GM21390 (cell line): Measurements from ENCODE around the gene NRCAM.

Source experiments
- ATAC-seq: cut with Tn5 transposase; IDR thresholded peaks from one replicate; pipeline ENCODE4 v1.9.1; 2021; ENCODE audit not compliant: unreplicated experiment

Gene NRCAM

DNA sequence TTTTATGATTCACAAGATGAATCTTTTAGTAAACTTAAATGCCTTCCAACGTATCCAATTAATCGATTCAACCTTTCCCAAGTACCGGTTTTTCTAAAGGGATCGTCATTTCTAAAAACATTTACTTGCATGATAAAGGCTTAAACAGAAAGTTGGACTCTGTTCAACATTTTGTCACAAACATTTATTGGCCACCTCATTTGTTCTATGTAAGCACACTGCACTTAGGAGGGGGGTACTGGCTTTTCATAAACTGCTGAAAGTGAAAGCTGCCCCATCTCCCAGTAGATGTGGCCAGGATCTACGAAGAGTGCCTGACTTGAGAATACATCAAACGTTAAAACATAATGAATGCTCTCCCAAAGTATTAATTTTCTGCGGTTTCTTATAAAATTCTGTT, 288.8 kb downstream of the NRCAM start:
- ATAC-seq: no peak

DNA sequence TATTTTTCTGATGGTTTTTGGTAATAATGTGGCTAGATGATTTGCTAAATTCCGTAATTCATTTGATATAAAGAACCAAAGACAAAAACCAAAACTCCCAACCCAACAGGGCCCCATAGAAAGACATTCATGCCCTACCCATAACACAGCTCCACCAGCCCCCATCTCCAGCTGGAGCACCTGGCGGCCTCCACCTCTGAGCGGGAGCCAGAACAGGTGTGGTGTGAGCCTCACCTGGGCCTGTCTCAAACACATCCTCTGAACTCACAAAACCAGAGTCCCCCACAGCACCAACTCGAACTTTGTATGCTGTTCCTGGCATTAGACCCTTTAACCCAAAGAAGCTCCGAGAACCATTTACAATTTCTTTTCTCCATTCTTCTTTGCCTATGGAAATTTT, 289.5 kb downstream of the NRCAM start:
- ATAC-seq: no peak

DNA sequence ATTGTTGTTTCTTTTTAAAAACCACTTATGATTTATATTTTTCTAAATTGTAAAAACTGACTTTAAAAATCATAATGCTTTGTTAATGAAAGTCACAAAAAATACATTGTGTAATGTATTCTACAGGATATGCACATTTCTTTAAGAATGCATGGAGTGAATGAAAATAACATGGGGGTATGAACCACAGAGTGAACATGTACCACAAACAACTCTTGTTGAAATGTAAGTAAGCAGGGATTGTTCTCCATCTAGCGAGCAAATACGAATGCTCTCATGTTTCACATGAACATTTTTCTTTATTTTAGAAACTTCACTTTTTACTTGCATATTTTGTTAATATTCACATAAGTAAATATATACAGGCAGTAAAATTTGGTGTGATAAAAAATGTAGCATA, 290.5 kb downstream of the NRCAM start:
- ATAC-seq: no peak

DNA sequence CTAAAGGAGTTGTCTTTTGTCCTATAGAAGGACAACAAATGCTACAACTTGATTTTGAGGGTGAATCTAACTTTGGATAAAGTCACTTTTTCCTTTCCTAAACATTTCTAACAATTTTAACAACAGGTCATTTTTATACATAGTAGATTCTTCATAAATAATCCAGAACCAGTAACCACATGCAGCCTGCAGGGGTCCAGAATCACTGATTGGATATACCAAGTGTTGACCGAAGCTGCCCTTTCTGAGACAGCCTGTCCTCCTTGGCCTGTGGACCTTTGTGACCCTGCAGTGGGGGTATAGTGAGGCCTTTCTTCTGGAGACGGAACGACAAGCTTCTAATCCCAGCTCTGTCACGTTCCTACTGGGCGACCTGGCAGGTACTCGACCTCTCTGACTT, 291.3 kb downstream of the NRCAM start:
- ATAC-seq: no peak

DNA sequence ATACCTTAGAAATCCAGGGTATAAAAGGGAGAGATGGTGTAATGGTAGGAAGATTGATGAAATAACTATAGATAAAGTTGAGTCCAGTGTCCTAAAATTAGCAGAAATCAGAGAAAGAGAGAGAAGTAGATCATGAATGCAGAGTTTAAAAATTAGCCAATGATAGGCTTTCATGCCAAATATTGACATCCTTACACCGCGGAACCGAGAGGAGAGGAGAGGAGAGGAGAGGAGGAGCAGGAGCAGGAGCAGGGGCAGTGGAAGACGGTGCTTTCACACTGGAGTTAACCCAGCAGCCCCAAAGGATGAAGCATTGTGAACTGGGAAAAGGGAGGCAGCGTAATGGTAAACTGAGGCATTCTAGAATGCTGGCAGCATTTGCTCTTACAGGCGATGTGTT, 291.9 kb downstream of the NRCAM start:
- ATAC-seq: no peak

DNA sequence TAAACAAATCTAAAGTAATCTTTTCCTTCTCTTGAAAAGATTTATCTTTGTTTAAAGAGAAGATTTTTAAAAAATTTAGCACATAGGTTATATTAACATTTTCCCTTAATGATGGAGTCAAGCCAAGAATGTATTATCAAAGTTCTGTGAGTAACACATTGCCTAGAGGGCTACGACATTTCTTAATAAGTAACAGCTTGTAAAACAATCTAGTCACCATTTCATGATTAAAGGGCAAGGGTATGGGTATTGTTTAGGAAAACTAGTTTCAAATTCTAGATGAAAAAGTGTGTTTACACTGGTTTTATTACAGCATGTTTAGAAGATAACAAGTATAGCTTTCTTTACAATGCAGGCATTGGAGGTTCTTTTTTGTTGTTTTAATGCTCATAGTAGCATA, 297.5 kb downstream of the NRCAM start:
- ATAC-seq: no peak

DNA sequence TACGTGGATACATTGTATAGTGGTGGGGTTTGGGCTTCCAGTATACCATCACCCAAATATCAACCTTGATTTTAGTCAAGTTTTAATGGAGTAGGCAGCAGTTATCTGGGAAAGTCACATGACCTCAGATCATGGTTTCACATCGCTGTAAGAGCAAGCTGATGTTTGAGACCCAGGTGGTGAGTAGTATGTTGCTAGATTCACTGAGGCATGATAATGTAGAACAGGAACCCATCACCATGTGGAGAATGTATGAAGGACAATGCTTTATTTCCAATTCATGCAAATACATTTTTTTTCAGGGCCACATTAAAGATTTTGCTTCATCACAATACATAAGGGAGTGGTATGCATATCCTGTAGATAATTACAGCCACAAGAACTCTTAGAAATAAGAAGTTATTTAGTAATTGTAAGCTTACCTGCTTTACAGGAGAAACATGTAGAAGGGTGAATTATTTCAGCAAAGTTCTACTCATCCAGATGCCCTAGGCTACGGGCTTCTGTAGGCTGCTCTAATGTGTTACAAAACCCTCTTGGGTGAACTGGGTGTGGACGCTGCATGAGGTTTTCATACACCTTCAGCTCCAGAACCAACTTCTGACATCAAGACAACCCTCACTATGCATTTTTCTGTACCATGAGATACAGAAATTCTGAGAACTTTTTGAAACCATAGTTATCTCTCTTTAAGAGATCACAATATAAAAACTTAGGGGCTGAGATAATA, 298.5 kb downstream of the NRCAM start:
- no peak for ATAC-seq

DNA sequence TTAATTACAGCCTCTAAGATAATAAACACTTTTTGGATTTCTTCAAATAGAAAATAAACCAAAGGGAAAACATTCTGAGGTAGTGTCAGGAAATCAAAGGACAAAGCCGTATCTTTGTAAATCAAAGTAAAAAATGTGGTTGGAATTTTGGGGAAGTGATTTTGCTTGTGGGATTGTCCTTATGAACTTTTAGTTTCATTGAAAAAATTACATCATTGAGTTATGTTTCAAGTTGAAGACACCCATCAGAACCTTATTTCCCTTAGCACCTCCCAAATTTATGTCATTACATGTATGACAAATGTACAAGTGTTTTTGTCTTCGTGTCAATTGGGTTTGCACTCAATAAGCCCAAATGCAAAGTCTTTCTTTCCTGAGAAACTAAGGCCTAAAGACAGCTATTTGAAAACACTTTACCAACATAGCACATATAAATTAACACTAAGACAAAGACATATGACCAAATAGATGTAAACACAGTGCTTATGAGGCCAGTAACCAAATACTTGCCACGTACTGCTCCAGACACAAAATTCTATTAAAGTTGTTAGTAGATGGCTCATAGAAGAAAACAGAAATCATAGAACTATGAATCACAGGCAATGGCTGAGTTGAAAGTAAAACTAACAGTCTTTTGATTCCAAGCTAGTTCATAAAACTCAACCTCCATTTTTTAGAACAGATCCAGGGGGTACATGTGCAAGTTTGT, 299.2 kb downstream of the NRCAM start:
- ATAC-seq: no peak

DNA sequence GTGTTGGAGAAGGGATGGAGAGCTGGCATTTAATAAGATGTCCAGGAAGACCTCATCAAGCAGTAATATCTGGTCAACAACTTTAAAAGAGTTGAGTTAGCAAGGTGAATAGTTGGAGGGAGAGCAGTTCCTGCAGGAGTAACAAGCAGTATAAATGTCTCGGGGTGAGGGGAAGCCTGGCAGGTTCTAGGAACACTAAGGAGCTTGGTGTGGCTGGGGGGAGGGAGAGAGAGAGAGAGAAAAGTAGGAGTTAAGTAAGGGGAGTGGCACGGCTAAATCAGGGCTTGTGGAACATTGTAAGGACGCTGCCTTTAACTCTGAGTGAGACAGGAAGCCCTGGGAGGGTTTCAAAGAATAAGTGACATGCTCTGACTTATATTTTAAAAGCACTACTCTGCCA, 304.0 kb downstream of the NRCAM start:
- ATAC-seq: no peak

DNA sequence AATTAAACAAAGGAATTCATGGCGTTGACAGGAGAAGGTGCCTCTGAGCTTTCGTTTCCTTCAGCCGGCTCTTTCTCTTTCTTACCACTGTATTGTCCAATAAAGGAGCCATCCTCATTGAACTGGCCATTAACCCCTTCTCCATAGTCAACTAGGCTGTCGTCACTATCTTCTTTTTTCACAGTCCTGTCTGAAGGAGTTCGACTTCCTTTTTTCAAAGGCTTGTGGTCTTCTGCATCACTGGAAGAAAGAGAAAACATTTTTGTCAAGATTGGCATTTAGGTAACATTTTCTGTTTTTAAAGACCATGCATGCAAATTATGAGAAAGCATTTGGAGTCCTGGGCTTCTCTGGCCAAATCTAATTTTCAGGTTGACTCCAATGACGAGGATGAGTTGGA, 306.3 kb downstream of the NRCAM start:
- ATAC-seq: no peak

DNA sequence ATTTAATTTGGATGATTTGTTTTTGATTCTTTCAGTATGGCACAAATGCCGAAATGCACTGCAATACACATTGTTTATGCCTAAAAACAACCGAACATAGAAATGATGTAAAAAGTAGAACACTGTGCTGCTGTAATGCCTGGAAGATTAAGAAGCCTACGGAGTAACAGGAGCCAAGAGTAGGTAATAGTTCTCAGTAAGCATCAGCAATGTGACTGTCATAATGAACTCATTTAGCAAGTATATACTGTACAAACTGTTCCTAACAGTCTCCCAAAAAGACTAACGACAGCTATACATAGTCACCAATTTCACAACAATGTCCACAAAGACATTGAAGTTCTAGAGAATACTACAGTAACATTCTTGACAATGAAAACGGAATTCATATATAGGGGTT, 307.1 kb downstream of the NRCAM start:
- no peak for ATAC-seq

DNA sequence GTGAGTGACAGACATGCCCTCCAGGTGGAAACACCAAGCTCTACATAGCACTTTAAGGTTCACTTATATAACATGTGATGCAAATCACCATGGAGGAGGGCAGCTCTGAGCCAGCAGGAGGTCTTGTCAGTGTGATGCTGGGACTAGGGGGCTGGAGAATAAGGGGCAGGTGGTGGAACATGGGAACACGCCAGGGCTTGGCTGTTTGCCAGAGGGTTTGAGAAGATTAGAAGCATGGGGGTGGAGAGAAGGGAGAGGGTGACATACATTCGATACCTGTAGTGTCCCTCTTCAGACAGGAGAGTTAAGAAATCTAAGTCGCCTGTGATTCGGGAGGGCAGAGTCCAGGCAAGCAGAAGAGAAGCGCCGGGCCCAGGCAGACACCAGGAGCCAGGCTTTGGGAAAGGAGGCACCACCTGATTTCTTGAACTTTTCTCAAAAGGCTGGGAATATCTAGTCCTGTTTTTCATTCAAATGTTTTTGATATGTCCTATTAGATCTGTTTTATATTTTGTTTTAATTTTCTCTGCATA, 309.1 kb downstream of the NRCAM start:
- no peak for ATAC-seq

DNA sequence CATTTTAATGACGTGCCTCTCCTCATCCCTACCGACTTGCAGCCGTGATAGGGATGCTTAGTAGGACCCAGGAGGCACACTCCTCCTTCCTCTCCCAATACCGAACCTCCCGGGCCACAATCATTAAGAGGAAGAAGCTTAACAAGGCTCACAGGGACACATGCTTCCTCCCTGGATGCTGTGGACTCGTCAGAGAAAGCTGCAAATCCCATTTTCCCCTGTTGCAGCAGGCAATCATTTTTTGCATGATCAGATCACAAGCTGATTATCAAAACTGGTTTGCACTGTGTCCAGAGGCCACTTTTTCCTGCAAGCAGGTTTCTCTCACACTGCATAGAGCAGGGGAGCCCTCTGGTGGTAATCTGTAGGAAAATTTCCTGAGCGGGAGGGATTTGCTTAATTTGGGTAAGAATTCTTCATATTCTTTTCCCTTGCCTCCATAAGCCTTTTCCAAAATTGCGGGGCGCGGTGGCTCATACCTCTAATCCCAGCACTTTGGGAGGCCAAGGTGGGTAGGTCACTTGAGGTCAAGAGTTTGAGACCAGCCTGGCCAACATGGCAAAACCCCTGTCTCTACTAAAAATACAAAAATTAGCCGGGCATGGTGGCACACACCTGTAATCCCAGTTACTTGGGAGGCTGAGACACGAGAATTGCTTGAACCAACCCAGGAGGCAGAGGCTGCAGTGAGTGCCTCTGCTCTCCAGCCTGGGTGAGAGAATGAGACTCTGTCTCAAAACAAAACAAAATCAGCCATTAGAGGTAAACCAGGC, 310.0 kb downstream of the NRCAM start:
- no peak for ATAC-seq

DNA sequence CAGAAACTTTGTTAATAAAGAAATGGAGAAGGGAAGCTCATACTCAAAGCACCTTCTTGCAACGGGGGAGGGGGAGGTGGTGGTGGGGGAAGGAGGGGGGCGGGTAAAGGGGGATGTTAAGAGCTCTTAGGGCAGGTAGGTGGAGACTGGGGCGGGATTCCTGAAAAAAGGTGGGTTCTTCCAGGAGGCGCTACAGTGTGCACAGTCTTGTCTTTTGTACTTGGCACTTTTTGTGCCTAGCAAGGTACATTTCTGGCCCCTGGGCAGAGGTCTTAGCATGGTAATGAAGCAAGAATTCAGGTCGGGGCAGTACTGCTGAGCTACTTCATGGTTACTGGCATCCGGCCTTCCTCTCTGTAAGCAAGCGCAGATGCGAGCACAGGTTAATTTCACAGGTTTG, 310.8 kb downstream of the NRCAM start:
- no peak for ATAC-seq

DNA sequence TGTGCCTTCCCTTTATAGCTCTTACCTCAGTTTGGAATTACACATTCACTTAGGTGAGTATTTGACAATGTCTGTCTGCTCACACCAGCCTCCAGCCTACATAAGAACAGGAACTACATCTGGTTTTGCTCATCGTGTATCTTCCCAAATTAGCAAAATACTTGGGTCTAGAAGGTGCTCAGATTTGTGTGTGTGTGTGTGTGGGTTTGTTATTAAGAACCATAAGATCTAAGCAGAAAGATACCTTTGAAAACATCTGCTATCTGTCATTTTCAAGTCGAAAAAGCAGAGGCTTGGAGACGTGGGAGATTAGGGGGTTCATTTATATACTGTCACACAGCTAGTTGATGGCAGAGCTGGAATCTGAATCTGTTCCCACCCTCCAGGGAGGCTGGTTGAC, 311.3 kb downstream of the NRCAM start:
- ATAC-seq: no peak

DNA sequence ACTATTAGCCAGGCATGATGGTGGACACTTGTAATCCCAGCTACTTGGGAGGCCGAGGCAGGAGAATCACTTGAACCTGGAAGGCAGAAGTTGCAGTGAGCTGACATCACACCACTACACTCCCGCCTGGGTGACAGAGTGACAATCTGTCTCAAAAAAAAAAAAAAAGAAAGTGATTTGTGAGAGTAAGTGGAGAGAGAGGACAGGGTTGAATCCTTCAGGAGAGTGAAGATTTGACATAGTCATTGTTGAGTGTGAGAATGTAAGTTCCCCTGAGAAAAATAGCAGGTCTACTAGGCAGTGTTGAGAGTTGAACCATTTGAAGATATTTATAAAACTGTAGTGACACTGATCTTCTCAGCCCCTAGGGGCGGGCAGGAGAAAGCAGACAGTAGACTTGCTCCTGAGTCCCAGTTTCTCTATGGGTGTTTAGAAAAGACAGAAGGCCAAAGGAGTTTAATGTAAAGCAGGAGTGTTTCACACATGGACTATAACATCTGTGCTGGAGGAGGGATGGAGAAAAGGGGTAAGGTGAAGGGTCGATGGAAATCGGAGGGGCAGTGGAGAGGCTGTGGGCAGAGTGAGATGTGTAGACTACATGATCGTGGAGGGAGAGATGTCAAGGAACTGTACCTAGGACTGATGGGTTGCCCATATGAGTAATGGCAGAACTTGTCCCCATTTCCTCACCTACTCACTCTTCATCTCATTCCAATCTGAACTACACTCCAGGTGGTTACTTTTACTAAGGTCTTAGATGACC, 312.4 kb downstream of the NRCAM start:
- no peak for ATAC-seq

DNA sequence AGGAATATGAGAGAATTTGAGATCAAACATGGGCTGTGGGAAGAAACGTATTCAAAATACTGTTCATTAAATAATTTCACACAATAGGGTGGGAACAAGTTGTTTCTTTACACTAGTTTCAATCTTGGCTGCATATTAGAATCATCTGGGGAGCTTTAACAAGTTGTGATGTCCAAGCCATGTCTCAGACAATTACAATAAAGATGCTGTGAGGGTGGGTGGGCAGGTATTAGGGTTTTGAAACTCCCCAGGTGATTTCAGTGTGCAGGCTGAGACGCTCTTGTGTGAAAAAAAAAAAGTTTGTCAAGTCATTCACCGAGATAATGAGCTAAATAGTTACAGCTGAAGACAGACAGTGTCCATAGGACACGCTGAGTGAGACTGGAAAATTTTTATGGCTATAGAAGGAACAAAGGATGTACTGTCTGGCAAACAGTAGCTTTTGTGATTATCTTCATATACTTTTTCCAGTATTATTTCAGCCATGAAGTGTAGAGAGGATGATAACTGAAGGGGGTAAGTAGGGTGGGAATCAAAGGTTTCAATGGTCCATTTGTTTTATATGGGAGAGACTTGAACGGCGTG, 313.5 kb downstream of the NRCAM start:
- no peak for ATAC-seq

DNA sequence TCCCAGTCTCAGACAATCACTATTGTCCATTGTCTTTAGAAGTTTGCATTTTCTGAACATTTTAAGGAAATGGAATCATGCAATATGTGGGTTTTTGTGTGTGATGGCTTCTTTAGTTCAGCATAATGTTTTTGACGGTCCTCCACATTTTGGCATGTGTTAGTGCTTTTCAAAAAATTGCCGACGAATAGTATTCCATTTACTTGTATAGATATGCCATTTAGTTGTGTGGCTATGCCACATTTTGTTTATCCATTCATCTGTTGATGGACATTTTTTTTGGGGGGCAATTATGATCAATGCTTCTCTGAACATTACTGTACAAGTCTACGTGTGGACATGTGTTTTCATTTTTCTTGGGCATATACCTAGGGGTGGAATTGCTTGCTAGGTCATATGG, 314.1 kb downstream of the NRCAM start:
- ATAC-seq: no peak

DNA sequence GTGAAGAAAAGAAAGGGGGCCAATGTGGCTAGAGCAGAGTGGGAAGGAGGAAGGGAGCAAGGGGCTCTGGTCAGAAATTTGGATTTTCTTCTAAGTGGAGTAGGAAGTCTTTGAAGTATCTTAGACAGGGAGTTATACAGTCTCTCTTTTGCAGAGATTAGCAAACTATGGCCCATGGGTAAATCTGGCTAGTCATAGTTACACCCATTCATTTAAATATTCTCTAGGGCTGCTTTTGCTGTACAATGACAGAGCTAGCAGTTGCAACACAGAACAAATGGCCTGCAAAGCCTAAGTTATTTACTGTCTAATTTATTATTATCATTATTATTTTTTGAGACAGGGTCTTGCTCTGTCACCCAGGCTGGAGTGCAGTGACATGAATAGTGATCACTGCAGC, 315.6 kb downstream of the NRCAM start:
- no peak for ATAC-seq

DNA sequence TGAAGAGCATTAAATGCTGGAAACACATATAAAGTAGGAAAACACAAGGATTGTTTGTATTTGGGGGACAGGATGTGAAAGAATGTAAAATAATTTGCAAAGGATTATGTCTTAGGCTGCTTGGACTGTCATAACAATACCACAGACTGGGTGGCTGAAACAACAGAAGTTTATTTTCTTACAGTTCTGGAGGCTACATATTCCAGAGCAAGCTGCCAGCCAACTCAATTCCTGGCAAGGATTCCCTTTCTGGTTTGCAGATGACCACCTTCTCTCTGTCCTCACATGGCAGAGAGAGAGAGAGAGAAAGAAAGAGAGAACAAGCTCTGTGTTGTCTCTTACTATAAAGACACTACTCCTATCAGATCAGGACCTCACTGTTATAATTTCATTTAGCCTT, 317.3 kb downstream of the NRCAM start:
- ATAC-seq: no peak

DNA sequence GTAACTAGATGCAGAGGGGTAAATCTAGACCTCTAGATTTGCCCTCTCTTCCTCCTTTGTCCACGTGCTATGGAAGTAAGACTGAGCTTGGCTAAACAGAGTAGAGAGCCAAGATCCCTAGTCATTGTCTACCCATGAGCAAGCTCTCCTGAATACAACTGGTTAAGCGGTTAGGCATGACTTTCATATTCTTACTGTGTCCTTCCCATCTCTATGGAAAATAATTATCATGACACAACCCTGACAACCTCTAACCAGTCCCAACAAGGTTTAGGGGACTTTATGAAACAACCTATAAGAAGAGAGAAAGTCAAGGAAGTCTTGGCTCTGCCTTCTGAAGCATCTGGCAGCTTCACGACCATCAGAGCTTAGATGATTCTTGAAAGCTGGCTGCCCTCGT, 318.2 kb downstream of the NRCAM start:
- ATAC-seq: no peak
